Measurements from ENCODE around the gene ADARB2. TPM values are rescaled to one million over a fixed set of nuclear protein-coding genes. Genes with fewer than 3 reads are reported as not detected.
A peak's percentile ranks its signal among the peaks of the same experiment; 100 is the strongest.

The ADARB2 gene
- total RNA-seq, 4 donors from 2014 or later: 2.3 to 3.7 (median 2.6) TPM

- peaks cover 0 to 25% (median 14%) of the 10 kb centered on the region in 4 donors for H3K9me3 ChIP-seq
- no peaks in the 10 kb centered on the region for H3K36me3 ChIP-seq
- no peaks in the 10 kb centered on the region for H3K4me1 ChIP-seq
- DNase-seq (ENCODE audit: extremely low spot score): peak; percentile 42
- WGBS: 87% methylated on average over 17 of the region's 17 CpGs
- TF ChIP-seq, protein P1, sequence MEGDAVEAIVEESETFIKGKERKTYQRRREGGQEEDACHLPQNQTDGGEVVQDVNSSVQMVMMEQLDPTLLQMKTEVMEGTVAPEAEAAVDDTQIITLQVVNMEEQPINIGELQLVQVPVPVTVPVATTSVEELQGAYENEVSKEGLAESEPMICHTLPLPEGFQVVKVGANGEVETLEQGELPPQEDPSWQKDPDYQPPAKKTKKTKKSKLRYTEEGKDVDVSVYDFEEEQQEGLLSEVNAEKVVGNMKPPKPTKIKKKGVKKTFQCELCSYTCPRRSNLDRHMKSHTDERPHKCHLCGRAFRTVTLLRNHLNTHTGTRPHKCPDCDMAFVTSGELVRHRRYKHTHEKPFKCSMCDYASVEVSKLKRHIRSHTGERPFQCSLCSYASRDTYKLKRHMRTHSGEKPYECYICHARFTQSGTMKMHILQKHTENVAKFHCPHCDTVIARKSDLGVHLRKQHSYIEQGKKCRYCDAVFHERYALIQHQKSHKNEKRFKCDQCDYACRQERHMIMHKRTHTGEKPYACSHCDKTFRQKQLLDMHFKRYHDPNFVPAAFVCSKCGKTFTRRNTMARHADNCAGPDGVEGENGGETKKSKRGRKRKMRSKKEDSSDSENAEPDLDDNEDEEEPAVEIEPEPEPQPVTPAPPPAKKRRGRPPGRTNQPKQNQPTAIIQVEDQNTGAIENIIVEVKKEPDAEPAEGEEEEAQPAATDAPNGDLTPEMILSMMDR (IDR thresholded peaks at IDR 0.05): no peak
- TF ChIP-seq POLR2AphosphoS5 (IDR thresholded peaks at IDR 0.05): no peak
- no peak for TF ChIP-seq POLR2A (IDR thresholded peaks at IDR 0.05; ENCODE audit: low read depth)
- no peak for TF ChIP-seq EP300 (IDR thresholded peaks at IDR 0.05)
- intact Hi-C loops (cut with DNase I): no loop called here
- H3K4me3 ChIP-seq: no peak overlapping the region
- no peak overlapping the region for H3K27ac ChIP-seq (replicated peaks in 1 of 4)
- peaks cover 0 to 4% (median 0%) of the 10 kb centered on the region in 4 donors for H3K27me3 ChIP-seq
Observed at GRCh38 chr10:1148855-1149605, 588.3 kb downstream of the ADARB2 start.

- peaks cover 0 to 4% (median 0%) of the 10 kb centered on the region in 4 donors for H3K27me3 ChIP-seq
- H3K4me3 ChIP-seq: no peak overlapping the region
- WGBS: 74% methylated on average over 3 of the region's 5 CpGs
- H3K36me3 ChIP-seq: no peaks in the 10 kb centered on the region
- peaks cover 0 to 28% (median 14%) of the 10 kb centered on the region in 4 donors for H3K9me3 ChIP-seq
- DNase-seq (ENCODE audit: extremely low spot score): peak; percentile 79
- H3K4me1 ChIP-seq: no peaks in the 10 kb centered on the region
- no peak overlapping the region for H3K27ac ChIP-seq (replicated peaks in 1 of 4)
- intact Hi-C loops (cut with DNase I): no loop called here
- no peak for TF ChIP-seq POLR2A (IDR thresholded peaks at IDR 0.05; ENCODE audit: low read depth)
- TF ChIP-seq, protein P1 (IDR thresholded peaks at IDR 0.05): no peak
- no peak for TF ChIP-seq POLR2AphosphoS5 (IDR thresholded peaks at IDR 0.05)
Observed at GRCh38 chr10:1147810-1148209, 589.5 kb downstream of the ADARB2 start.

DNA sequence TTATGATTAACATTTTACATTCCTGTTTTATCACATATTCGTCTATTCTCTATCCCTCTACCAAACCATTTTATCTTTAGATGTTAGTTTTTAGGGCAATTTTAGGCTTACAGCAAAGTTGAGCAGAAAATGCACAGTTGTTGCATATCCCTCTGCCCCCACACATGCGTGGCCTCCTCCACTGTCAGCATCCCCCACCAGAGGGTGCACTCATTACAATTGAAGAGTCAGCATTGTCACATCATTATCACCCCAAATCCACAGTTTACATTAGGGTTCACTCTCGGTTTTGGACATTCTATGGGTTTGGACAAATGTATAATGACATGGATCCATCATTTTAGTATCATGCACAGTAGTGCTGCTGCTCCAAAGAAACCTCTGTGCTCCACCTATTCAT is 594.7 kb downstream of the ADARB2 start:
- no peak overlapping the region for H3K4me3 ChIP-seq
- TF ChIP-seq EP300 (IDR thresholded peaks at IDR 0.05) (no peak), POLR2A (IDR thresholded peaks at IDR 0.05; ENCODE audit: low read depth) (no peak)
- no peak overlapping the region for H3K27ac ChIP-seq (replicated peaks in 1 of 4)
- H3K4me1 ChIP-seq: no peaks in the 10 kb centered on the region
- DNase-seq (ENCODE audit: extremely low spot score): peak; percentile 26
- H3K9me3 ChIP-seq: peaks cover 0 to 36% (median 21%) of the 10 kb centered on the region in 4 donors
- H3K36me3 ChIP-seq: no peaks in the 10 kb centered on the region
- intact Hi-C loops (cut with DNase I): no loop called here
- 60% methylated on average over 3 of the region's 3 CpGs for whole genome bisulfite sequencing
- no peaks in the 10 kb centered on the region for H3K27me3 ChIP-seq

- 94% methylated on average over 11 of the region's 11 CpGs for WGBS
- Histone ChIP-seq H3K36me3 (no peaks in the 10 kb centered on the region), H3K27me3 (no peaks in the 10 kb centered on the region), H3K4me1 (no peaks in the 10 kb centered on the region), H3K4me3 (no peak overlapping the region), H3K9me3 (peaks cover 0 to 28% (median 19%) of the 10 kb centered on the region in 4 donors), H3K27ac (replicated peaks in 1 of 4) (no peak overlapping the region)
- TF ChIP-seq POLR2AphosphoS5 (IDR thresholded peaks at IDR 0.05) (no peak), EP300 (IDR thresholded peaks at IDR 0.05) (no peak), POLR2A (IDR thresholded peaks at IDR 0.05; ENCODE audit: low read depth) (no peak)
- TF ChIP-seq, protein P1 (IDR thresholded peaks at IDR 0.05): no peak
- DNase-seq (ENCODE audit: extremely low spot score): peak; percentile 31
- intact Hi-C loops (cut with DNase I): no loop called here
Observed at GRCh38 chr10:1141701-1142100, 595.6 kb downstream of the ADARB2 start.

DNA sequence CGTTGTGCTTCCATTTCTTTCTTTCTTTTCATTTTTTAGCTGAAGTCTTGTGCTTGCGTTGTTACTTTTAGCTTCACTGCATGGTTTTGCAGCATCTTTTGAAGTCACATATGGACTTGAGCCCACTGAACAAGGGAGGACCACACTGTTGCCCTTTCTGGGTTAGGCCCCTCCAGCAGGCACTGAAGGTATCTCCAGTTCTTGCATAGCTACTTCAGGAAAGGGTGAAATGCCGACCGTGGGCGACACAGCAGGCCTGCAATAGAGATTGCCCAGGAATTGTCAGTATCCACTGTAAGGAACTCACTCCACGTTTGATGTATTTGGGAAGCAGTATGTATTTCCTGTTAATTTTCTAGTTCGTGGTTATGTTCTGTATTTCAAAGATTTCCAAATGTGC is 596.1 kb downstream of the ADARB2 start:
- Histone ChIP-seq H3K27ac (replicated peaks in 1 of 4) (no peak overlapping the region), H3K9me3 (peaks cover 0 to 24% (median 16%) of the 10 kb centered on the region in 4 donors), H3K4me3 (no peak overlapping the region), H3K27me3 (no peaks in the 10 kb centered on the region), H3K4me1 (no peaks in the 10 kb centered on the region), H3K36me3 (no peaks in the 10 kb centered on the region)
- intact Hi-C loops (cut with DNase I): no loop called here
- peak; percentile 64 for DNase-seq (ENCODE audit: extremely low spot score)
- 64% methylated on average over 7 of the region's 7 CpGs for WGBS
- no peak for TF ChIP-seq POLR2A (IDR thresholded peaks at IDR 0.05; ENCODE audit: low read depth)
- TF ChIP-seq, protein P1 (IDR thresholded peaks at IDR 0.05): no peak
- no peak for TF ChIP-seq POLR2AphosphoS5 (IDR thresholded peaks at IDR 0.05)
- TF ChIP-seq EP300 (IDR thresholded peaks at IDR 0.05): no peak

Data from esophagus muscularis mucosa (tissue), 4 donors.